ENCODE measurements around the gene SEC23B. TPM values are rescaled to one million over a fixed set of nuclear protein-coding genes. Genes with fewer than 3 reads are reported as not detected.

SEC23B gene
- total RNA-seq, 2 experiments from 2014 or later = 29.2 to 32.8 TPM

DNA sequence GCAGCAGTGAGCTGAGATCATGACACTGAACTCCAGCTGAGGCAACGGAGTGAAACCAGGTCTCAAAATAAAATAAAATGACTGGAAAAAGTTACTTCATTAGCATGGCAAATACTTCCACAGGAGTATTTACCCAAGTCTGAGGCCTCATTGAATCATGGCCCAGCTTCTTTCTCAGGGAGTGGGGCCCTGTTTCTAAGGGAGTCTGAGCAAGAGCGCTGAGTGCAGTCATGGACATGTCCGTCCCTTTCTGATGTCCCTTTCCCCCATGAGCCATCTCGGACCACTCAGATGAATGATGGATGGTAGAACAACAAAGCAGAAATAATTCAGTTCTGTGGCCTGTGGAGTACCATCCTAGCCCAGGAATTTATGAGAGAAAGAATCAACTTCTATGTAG lies 72.3 kb downstream of the SEC23B start:
- no peaks in the 10 kb centered on the region for H3K4me1 ChIP-seq (ENCODE audit: insufficient read depth, low read length)
- H3K36me3 ChIP-seq (ENCODE audit: insufficient read depth, low read length) = no peaks in the 10 kb centered on the region
- no peaks in the 10 kb centered on the region for H3K27me3 ChIP-seq (ENCODE audit: control insufficient read depth in 1 of 2, insufficient read depth in 2 of 2, low read length in 2 of 2)
- ATAC-seq (ENCODE audit: poor library complexity) = no peak
- no peak overlapping the region for H3K4me3 Mint-ChIP-seq
- CTCF ChIA-PET = no interaction called here
- peaks cover 8% of the 10 kb centered on the region for H3K27me3 Mint-ChIP-seq
- H3K27ac ChIP-seq (ENCODE audit: low read depth in 1 of 2, low read length in 2 of 2) = no peak overlapping the region
- no peak for DNase-seq
- peaks cover 5% of the 10 kb centered on the region for H3K4me1 Mint-ChIP-seq (ENCODE audit: low read depth)
- intact Hi-C loops (cut with DNase I, micrococcal nuclease) = no loop called here
- H3K9me3 Mint-ChIP-seq = no peaks in the 10 kb centered on the region
- H3K36me3 Mint-ChIP-seq (ENCODE audit: low read depth) = no peaks in the 10 kb centered on the region
- H3K27ac Mint-ChIP-seq = no peak overlapping the region
- TF ChIP-seq, protein P1, sequence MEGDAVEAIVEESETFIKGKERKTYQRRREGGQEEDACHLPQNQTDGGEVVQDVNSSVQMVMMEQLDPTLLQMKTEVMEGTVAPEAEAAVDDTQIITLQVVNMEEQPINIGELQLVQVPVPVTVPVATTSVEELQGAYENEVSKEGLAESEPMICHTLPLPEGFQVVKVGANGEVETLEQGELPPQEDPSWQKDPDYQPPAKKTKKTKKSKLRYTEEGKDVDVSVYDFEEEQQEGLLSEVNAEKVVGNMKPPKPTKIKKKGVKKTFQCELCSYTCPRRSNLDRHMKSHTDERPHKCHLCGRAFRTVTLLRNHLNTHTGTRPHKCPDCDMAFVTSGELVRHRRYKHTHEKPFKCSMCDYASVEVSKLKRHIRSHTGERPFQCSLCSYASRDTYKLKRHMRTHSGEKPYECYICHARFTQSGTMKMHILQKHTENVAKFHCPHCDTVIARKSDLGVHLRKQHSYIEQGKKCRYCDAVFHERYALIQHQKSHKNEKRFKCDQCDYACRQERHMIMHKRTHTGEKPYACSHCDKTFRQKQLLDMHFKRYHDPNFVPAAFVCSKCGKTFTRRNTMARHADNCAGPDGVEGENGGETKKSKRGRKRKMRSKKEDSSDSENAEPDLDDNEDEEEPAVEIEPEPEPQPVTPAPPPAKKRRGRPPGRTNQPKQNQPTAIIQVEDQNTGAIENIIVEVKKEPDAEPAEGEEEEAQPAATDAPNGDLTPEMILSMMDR (IDR thresholded peaks at IDR 0.05) = no peak
- no peaks in the 10 kb centered on the region for H3K9me3 ChIP-seq (ENCODE audit: control insufficient read depth in 1 of 2, insufficient read depth in 1 of 2, low read length in 2 of 2)
- POLR2A ChIA-PET = no interaction called here
- no peak overlapping the region for H3K4me3 ChIP-seq (ENCODE audit: low read length)

DNA sequence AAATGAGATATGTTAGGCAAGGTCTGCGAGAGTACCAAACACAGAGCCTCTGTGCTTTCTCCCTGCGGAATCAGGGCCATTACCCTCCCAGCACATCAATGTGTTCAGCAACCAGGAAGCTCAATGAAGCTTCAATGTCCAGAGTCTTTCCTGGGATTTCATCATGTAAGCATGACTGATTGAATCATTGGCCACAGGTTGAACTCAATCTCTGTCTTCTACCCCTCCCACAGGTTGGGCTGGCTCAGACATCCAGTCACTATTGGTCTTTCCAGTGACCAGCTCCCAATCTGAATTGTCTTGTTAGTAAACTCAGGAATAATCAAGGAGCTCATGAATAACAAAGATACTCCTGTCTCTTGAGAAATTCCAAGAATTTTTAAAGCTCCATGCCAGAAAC lies 77.4 kb downstream of the SEC23B start:
- no peak overlapping the region for H3K27ac Mint-ChIP-seq
- POLR2A ChIA-PET = interaction anchor here (0.6 kb wide), 1 partner anchor 18 kb away, joined by 3 read pairs; no protein-coding TSS in a partner anchor
- peaks cover 8% of the 10 kb centered on the region for H3K27me3 Mint-ChIP-seq
- H3K9me3 Mint-ChIP-seq = no peaks in the 10 kb centered on the region
- Histone ChIP-seq H3K27me3 (ENCODE audit: control insufficient read depth in 1 of 2, insufficient read depth in 2 of 2, low read length in 2 of 2) (no peaks in the 10 kb centered on the region), H3K4me1 (ENCODE audit: insufficient read depth, low read length) (peaks cover 17% of the 10 kb centered on the region), H3K36me3 (ENCODE audit: insufficient read depth, low read length) (no peaks in the 10 kb centered on the region), H3K9me3 (ENCODE audit: control insufficient read depth in 1 of 2, insufficient read depth in 1 of 2, low read length in 2 of 2) (no peaks in the 10 kb centered on the region), H3K4me3 (ENCODE audit: low read length) (no peak overlapping the region), H3K27ac (ENCODE audit: low read depth in 1 of 2, low read length in 2 of 2) (no peak overlapping the region)
- TF ChIP-seq, protein P1 (IDR thresholded peaks at IDR 0.05) = no peak
- H3K36me3 Mint-ChIP-seq (ENCODE audit: low read depth) = no peaks in the 10 kb centered on the region
- H3K4me1 Mint-ChIP-seq (ENCODE audit: low read depth) = peaks cover 23% of the 10 kb centered on the region
- peak overlapping the region; percentile 30 for H3K4me3 Mint-ChIP-seq
- DNase-seq = no peak
- intact Hi-C loops (cut with DNase I, micrococcal nuclease) = loop anchor here in 1 of 2 experiments (5.0 kb wide), 1 partner anchor 78 kb away; the partner anchor contains the start of gene SEC23B
- CTCF ChIA-PET = no interaction called here
- ATAC-seq (ENCODE audit: poor library complexity) = no peak

DNA sequence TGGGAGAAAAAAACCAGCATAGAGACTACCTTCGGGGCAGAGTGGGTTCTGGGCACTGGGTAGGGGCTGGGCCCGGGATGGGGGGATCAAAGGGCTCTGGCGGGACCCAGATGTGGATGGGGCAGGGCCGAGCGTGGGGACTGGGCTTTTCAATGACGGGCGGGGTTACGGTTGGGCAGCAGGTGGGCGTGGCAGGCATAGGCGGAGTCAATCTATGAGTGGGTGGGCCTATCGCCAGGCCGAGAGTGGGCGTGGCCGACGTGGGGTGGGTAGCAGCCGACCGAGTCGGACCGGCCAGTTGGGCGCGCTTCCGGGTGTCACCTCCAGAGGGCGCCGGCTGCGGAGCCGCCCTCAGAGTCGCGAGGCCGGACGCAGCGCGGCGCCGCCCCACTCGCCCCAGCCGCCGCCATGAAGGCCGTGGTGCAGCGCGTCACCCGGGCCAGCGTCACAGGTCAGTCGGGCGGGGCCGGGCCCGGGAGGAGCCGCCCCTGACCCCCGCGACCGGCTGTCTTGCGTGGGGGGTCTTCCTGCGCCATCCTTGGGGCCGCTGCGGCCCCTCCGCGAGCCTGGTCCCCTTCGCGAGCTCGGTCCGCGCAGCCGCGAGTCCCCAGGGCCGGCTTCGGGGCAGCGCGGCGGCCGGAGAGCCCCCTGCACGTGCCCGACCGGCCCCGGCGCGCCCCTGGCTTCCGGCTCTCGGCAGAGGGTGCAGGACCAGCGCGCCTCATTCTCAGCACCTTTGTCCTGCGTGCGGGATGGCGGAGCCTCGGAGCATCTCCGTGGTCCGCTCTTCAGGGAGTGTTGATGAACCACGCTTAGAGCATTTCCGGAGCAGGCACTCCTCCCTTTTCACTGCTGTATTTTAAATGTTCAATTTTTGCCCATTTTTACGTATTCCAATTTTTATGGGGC lies 80.2 kb downstream of the SEC23B start, which contains the start of gene DTD1:
Gene DTD1, plus strand, starts transcription at position 390 of the 909 bp plus-strand sequence. Its CDS starts 19 bp downstream, at position 409.
- POLR2A ChIA-PET = interaction anchor here (0.7 to 1.7 kb wide), 8 partner anchors 12 to 300 kb away, joined by 3 to 22 read pairs (median 4); partner anchors contain the start of genes DZANK1, POLR3F, SEC23B and SMIM26

More for the DNA sequence above, 80.2 kb downstream of the SEC23B start, which contains the start of gene DTD1:
- Histone ChIP-seq H3K9me3 (ENCODE audit: control insufficient read depth in 1 of 2, insufficient read depth in 1 of 2, low read length in 2 of 2) (no peaks in the 10 kb centered on the region), H3K27me3 (ENCODE audit: control insufficient read depth in 1 of 2, insufficient read depth in 2 of 2, low read length in 2 of 2) (no peaks in the 10 kb centered on the region), H3K27ac (ENCODE audit: low read depth in 1 of 2, low read length in 2 of 2) (peak within 1 kb of the TSS; percentile 38 to 56), H3K4me1 (ENCODE audit: insufficient read depth, low read length) (peaks cover 17% of the 10 kb centered on the region), H3K36me3 (ENCODE audit: insufficient read depth, low read length) (no peaks in the 10 kb centered on the region), H3K4me3 (ENCODE audit: low read length) (peak within 1 kb of the TSS; percentile 63)
- Mint-ChIP-seq H3K27me3 (peaks cover 8% of the 10 kb centered on the region), H3K4me1 (ENCODE audit: low read depth) (peaks cover 23% of the 10 kb centered on the region), H3K36me3 (ENCODE audit: low read depth) (no peaks in the 10 kb centered on the region), H3K4me3 (peak within 1 kb of the TSS; percentile 89), H3K27ac (peak within 1 kb of the TSS; percentile 90), H3K9me3 (no peaks in the 10 kb centered on the region)
- ATAC-seq (ENCODE audit: poor library complexity) = peak; percentile 75
- peak; percentile 56 to 89 (median 74) for DNase-seq
- TF ChIP-seq, protein P1 (IDR thresholded peaks at IDR 0.05) = peak; percentile 44
- CTCF ChIA-PET = no interaction called here
- intact Hi-C loops (cut with DNase I, micrococcal nuclease) = loop anchor here (1.0 to 5.0 kb wide), 4 partner anchors 17 to 175 kb away; partner anchors contain the start of genes SEC23B (in 1 of the 2) and SMIM26 (in 1 of the 2)
